Putamen (tissue), 1 donor: ENCODE measurements around the gene PLAGL1.

ENCODE experiments used
- DNase-seq: peaks from one replicate; pipeline ENCODE4 v3.0.0-alpha.2; 2016; ENCODE audit warnings: low spot score

The PLAGL1 gene

GRCh38 chr6:143965503-143966171 is 42.4 kb downstream of the PLAGL1 start:
- no peak for DNase-seq

GRCh38 chr6:143964674-143965081 is 43.4 kb downstream of the PLAGL1 start:
- DNase-seq, result no peak

GRCh38 chr6:143963158-143963919 is 44.7 kb downstream of the PLAGL1 start:
- no peak for DNase-seq

GRCh38 chr6:143961886-143962878 is 45.9 kb downstream of the PLAGL1 start:
- no peak for DNase-seq

GRCh38 chr6:143961066-143961465 is 47.0 kb downstream of the PLAGL1 start:
- DNase-seq, result no peak

GRCh38 chr6:143959927-143960326 is 48.1 kb downstream of the PLAGL1 start:
- no peak for DNase-seq

- DNase-seq, result no peak
Measured at GRCh38 chr6:143958839-143959399, 49.1 kb downstream of the PLAGL1 start.

- DNase-seq, result no peak
Measured at GRCh38 chr6:143957679-143958274, 50.3 kb downstream of the PLAGL1 start.

- no peak for DNase-seq
Measured at GRCh38 chr6:143955971-143956370, 52.1 kb downstream of the PLAGL1 start.

- no peak for DNase-seq
Measured at GRCh38 chr6:143953922-143954321, 54.1 kb downstream of the PLAGL1 start.

- no peak for DNase-seq
Measured at GRCh38 chr6:143952947-143953701, 54.9 kb downstream of the PLAGL1 start.

GRCh38 chr6:143952060-143952778 is 55.8 kb downstream of the PLAGL1 start:
- no peak for DNase-seq

- no peak for DNase-seq
Measured at GRCh38 chr6:143950875-143951274, 57.2 kb downstream of the PLAGL1 start.

GRCh38 chr6:143949962-143950361 is 58.1 kb downstream of the PLAGL1 start:
- DNase-seq, result no peak

- no peak for DNase-seq
Measured at GRCh38 chr6:143949535-143949934, 58.5 kb downstream of the PLAGL1 start.

GRCh38 chr6:143948208-143948607 is 59.9 kb downstream of the PLAGL1 start:
- DNase-seq, result no peak

- DNase-seq, result no peak
Measured at GRCh38 chr6:143941852-143942627, 66.0 kb downstream of the PLAGL1 start.

GRCh38 chr6:143940011-143940597 is 68.0 kb downstream of the PLAGL1 start:
- no peak for DNase-seq

GRCh38 chr6:143939364-143939763 is 68.7 kb downstream of the PLAGL1 start:
- DNase-seq, result no peak
